GM12865 (cell line): ENCODE data around the gene SPATA6L.

Experiments
- DNase-seq: peaks from one replicate; pipeline ENCODE4 v3.0.0; 2010; ENCODE audit warnings: low read depth
- H3K4me3 ChIP-seq: 2 replicates; pipeline ENCODE4 v1.5.1; 2011; ENCODE audit warnings: mild to moderate bottlenecking, low read depth, low read length, control low read depth
- TF ChIP-seq, protein P1 (sequence below): IDR thresholded peaks from 2 replicates; pipeline ENCODE4 v1.5.1; 2011; ENCODE audit warnings: low read length, control low read depth, low read depth, inconsistent platforms; ENCODE audit not compliant: insufficient read depth; ENCODE audit errors: missing control alignments

The SPATA6L gene

DNA sequence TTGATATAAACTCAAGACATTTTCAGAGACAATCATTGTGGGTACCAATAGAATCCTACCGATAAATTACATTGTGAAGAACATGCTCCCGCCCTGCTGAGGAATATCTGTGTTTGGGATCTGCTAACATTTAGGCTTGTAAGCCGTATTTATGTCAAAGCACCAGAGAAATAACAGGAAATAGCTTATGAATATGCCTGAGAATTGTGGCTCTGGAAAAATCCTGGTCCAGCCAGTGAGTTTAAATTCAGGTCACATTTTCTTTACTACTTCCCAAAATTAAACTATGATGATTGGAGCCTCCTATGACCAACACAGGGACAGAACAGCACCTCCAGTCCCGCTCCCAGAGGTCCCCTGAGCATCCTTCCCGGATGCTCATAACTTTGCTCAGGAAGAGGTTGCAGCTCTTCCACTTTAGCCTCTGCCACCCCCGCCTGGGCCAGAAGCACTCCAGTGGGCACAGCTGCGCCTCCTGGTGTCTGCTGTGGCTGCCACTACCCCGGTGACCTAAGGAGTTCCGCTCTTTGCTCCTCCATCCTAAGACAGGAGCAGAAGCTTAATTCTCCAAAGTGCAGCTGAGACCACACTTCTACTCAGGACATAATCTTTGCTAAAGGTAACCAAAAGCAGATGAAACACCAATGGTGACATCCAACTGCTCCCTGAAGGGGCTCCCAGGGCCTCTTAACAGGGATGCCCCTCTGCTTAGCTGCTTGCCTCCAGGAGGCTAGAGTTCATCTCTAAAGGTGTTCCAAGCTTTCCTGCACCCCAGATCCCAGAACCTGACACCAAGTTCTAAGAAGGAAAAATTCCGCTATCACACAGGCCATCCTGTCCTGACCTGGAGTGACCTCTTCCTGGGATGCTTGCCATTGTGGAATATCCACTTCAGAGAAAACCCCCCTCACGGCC lies 117.2 kb downstream of the SPATA6L start:
- H3K4me3 ChIP-seq: no peak overlapping the region
- peak; percentile 46 for DNase-seq
- TF ChIP-seq, protein P1, sequence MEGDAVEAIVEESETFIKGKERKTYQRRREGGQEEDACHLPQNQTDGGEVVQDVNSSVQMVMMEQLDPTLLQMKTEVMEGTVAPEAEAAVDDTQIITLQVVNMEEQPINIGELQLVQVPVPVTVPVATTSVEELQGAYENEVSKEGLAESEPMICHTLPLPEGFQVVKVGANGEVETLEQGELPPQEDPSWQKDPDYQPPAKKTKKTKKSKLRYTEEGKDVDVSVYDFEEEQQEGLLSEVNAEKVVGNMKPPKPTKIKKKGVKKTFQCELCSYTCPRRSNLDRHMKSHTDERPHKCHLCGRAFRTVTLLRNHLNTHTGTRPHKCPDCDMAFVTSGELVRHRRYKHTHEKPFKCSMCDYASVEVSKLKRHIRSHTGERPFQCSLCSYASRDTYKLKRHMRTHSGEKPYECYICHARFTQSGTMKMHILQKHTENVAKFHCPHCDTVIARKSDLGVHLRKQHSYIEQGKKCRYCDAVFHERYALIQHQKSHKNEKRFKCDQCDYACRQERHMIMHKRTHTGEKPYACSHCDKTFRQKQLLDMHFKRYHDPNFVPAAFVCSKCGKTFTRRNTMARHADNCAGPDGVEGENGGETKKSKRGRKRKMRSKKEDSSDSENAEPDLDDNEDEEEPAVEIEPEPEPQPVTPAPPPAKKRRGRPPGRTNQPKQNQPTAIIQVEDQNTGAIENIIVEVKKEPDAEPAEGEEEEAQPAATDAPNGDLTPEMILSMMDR: peak; percentile 55
